Right lung (tissue), 5 donors: ENCODE data around the gene CD6. TPM values are rescaled to one million over a fixed set of nuclear protein-coding genes. Genes with fewer than 3 reads are reported as not detected.

Experiments used
- polyA plus RNA-seq, 5 donors: library from polyadenylated mRNA; unstranded; fragments of 120-200 nt; gene quantifications; one replicate each; pipeline versions ENCODE4 v1.2.1 to v1.2.3, GENCODE V29; 2013; ENCODE audit warnings: inconsistent platforms in 1 of 5, low replicate concordance in 1 of 5; ENCODE audit not compliant: insufficient read length in 5 of 5, insufficient read depth in 1 of 5

The CD6 gene
- polyA plus RNA-seq, 5 donors: 0.99 to 2.1 (median 1.1) TPM

Other genes starting within 250 kb of the CD6 start
- not detected for gene MS4A18, start 247.0 kb upstream of the CD6 start, polyA plus RNA-seq
- gene MS4A15, start 214.8 kb upstream of the CD6 start, polyA plus RNA-seq: not detected
- gene MS4A10, start 186.3 kb upstream of the CD6 start, polyA plus RNA-seq: under 1 TPM in 3 of 5 donors, not detected in 2; 0.06 to 0.16 (median 0.07) TPM
- gene CCDC86, start 129.6 kb upstream of the CD6 start, polyA plus RNA-seq: 10 to 100 TPM; 10.8 to 23.9 (median 14.7) TPM
- gene PTGDR2, start 115.7 kb upstream of the CD6 start, polyA plus RNA-seq: under 1 TPM; 0.14 to 0.51 (median 0.23) TPM
- gene ZP1, start 104.1 kb upstream of the CD6 start, polyA plus RNA-seq: not detected
- gene PRPF19, start 65.1 kb upstream of the CD6 start, polyA plus RNA-seq: 100 to 1,000 TPM in 3 of 5 donors, 10 to 100 TPM in 2; 87.6 to 126 (median 107) TPM
- 100 to 1,000 TPM in 1 of 5 donors, 10 to 100 TPM in 4; 71.2 to 107 (median 79.9) TPM for gene TMEM109, start 57.5 kb upstream of the CD6 start, polyA plus RNA-seq
- 10 to 100 TPM; 30.6 to 66.6 (median 51.3) TPM for gene TMEM132A, start 47.2 kb upstream of the CD6 start, polyA plus RNA-seq
- 10 to 100 TPM; 14.7 to 21.2 (median 20.6) TPM for gene SLC15A3, start 19.5 kb upstream of the CD6 start, polyA plus RNA-seq
- gene CD5, start 130.8 kb downstream of the CD6 start, polyA plus RNA-seq: under 1 TPM; 0.14 to 0.35 (median 0.23) TPM
- gene VPS37C, start 189.7 kb downstream of the CD6 start, polyA plus RNA-seq: 10 to 100 TPM; 12.3 to 19.7 (median 15.6) TPM
- under 1 TPM; 0.10 to 0.26 (median 0.13) TPM for gene PGA3, start 231.8 kb downstream of the CD6 start, polyA plus RNA-seq